H9 (cell line): ENCODE data around the gene VPS45. TPM values are rescaled to one million over a fixed set of nuclear protein-coding genes. Genes with fewer than 3 reads are reported as not detected.

ENCODE experiments used
- DNase-seq: peaks from one replicate; pipeline ENCODE4 v3.0.0-alpha.2; 2017
- H2AFZ ChIP-seq: one replicate; pipeline ENCODE4 v1.6.1; 2013; ENCODE audit warnings: mild to moderate bottlenecking, low read length, control low read depth, moderate library complexity
- H2AK5ac ChIP-seq: 2 replicates; pipeline ENCODE4 v1.6.1; 2013; ENCODE audit warnings: low read length, control low read depth, mixed read lengths; ENCODE audit not compliant: insufficient read length
- H2BK120ac ChIP-seq: one replicate; pipeline ENCODE4 v1.6.1; 2013; ENCODE audit warnings: low read depth, mild to moderate bottlenecking, low read length, control low read depth, inconsistent platforms; ENCODE audit not compliant: poor library complexity, severe bottlenecking
- H2BK12ac ChIP-seq: 2 replicates; pipeline ENCODE4 v1.6.1; 2013; ENCODE audit warnings: low read length, control low read depth, mixed read lengths, low read depth; ENCODE audit not compliant: insufficient read length
- H2BK15ac ChIP-seq: 2 replicates; pipeline ENCODE4 v1.6.1; 2013; ENCODE audit warnings: low read depth, low read length, control low read depth
- H2BK20ac ChIP-seq: one replicate; pipeline ENCODE4 v1.6.1; 2013; ENCODE audit warnings: low read depth, mild to moderate bottlenecking, low read length, control low read depth, inconsistent platforms; ENCODE audit not compliant: poor library complexity, severe bottlenecking
- H2BK5ac ChIP-seq: 2 replicates; pipeline ENCODE4 v1.6.1; 2013; ENCODE audit warnings: low read length, control low read depth, mixed read lengths; ENCODE audit not compliant: insufficient read length
- H3K14ac ChIP-seq: 2 replicates; pipeline ENCODE4 v1.6.1; 2013; ENCODE audit warnings: low read length, control low read depth; ENCODE audit not compliant: insufficient read depth
- H3K18ac ChIP-seq: 2 replicates; pipeline ENCODE4 v1.6.1; 2013; ENCODE audit warnings: low read depth, mild to moderate bottlenecking, mixed read lengths, low read length, control low read depth; ENCODE audit not compliant: insufficient read length
- H3K23ac ChIP-seq: 2 replicates; pipeline ENCODE4 v1.6.1; 2013; ENCODE audit warnings: low read length, control low read depth, mixed read lengths, low read depth; ENCODE audit not compliant: insufficient read length
- H3K23me2 ChIP-seq: 2 replicates; pipeline ENCODE4 v1.6.1; 2013; ENCODE audit warnings: low read depth, mild to moderate bottlenecking, mixed read lengths, low read length, control low read depth; ENCODE audit not compliant: insufficient read length, poor library complexity, severe bottlenecking
- H3K27ac ChIP-seq: 2 replicates; pipeline ENCODE4 v1.5.1; 2013; ENCODE audit warnings: low read length, control low read depth, mixed read lengths, low read depth; ENCODE audit not compliant: insufficient read length
- H3K27me3 ChIP-seq: 2 replicates; pipeline ENCODE4 v1.6.1; 2013; ENCODE audit warnings: low read length, control low read depth, inconsistent platforms; ENCODE audit not compliant: insufficient read depth
- H3K4ac ChIP-seq: 2 replicates; pipeline ENCODE4 v1.6.1; 2013; ENCODE audit warnings: low read depth, mild to moderate bottlenecking, control low read depth, inconsistent platforms, low read length, moderate library complexity
- H3K4me1 ChIP-seq: 2 replicates; pipeline ENCODE4 v1.6.1; 2013; ENCODE audit warnings: low read length, control low read depth, inconsistent platforms; ENCODE audit not compliant: insufficient read depth
- H3K4me2 ChIP-seq: 2 replicates; pipeline ENCODE4 v1.6.1; 2013; ENCODE audit warnings: low read length, control low read depth, mixed read lengths; ENCODE audit not compliant: insufficient read length, insufficient read depth
- H3K56ac ChIP-seq: 2 replicates; pipeline ENCODE4 v1.6.1; 2013; ENCODE audit warnings: low read depth, mild to moderate bottlenecking, mixed read lengths, low read length, control low read depth; ENCODE audit not compliant: insufficient read length
- H3K79me1 ChIP-seq: 2 replicates; pipeline ENCODE4 v1.6.1; 2013; ENCODE audit warnings: low read depth, mild to moderate bottlenecking, moderate library complexity, low read length, control low read depth, inconsistent platforms; ENCODE audit not compliant: insufficient read depth, poor library complexity, severe bottlenecking
- H3K79me2 ChIP-seq: 2 replicates; pipeline ENCODE4 v1.6.1; 2013; ENCODE audit warnings: low read length, control low read depth, inconsistent platforms; ENCODE audit not compliant: insufficient read depth
- H3K9ac ChIP-seq: 2 replicates; pipeline ENCODE4 v1.6.1; 2013; ENCODE audit warnings: low read length, control low read depth, mixed read lengths; ENCODE audit not compliant: insufficient read length; ENCODE audit errors: extremely low read depth
- H3K9me3 ChIP-seq: one replicate; pipeline ENCODE4 v1.6.1; 2013; ENCODE audit warnings: low read depth, low read length, inconsistent platforms; ENCODE audit not compliant: control insufficient read depth
- H3T11ph ChIP-seq: one replicate; pipeline ENCODE4 v1.6.1; 2013; ENCODE audit warnings: mild to moderate bottlenecking, low read length, control low read depth, inconsistent platforms
- H4K20me1 ChIP-seq: one replicate; pipeline ENCODE4 v1.6.1; 2013; ENCODE audit not compliant: control insufficient read depth, insufficient read length, insufficient read depth
- H4K5ac ChIP-seq: 2 replicates; pipeline ENCODE4 v1.6.1; 2013; ENCODE audit warnings: low read depth, mild to moderate bottlenecking, mixed read lengths, low read length, control low read depth; ENCODE audit not compliant: insufficient read length
- H4K8ac ChIP-seq: replicated peaks from 2 replicates; pipeline ENCODE4 v1.6.1; 2013; ENCODE audit warnings: low read length, control low read depth, mixed read lengths, low read depth; ENCODE audit not compliant: insufficient read length
- H4K91ac ChIP-seq: 2 replicates; pipeline ENCODE4 v1.6.1; 2013; ENCODE audit warnings: low read depth, mild to moderate bottlenecking, moderate library complexity, mixed read lengths, low read length, control low read depth; ENCODE audit not compliant: insufficient read length
- H3K27ac Mint-ChIP-seq, 3 experiments: 2 replicates in 2 of 3; 3 replicates in 1 of 3; pipeline ENCODE4 v1.8.0; 2020 to 2021; ENCODE audit warnings: mixed read lengths in 3 of 3, mild to moderate bottlenecking in 1 of 3, moderate library complexity in 1 of 3
- H3K27me3 Mint-ChIP-seq: 2 replicates; pipeline ENCODE4 v1.8.0; 2021; ENCODE audit warnings: low read depth, mild to moderate bottlenecking, moderate library complexity, mixed read lengths
- H3K36me3 Mint-ChIP-seq, 3 experiments: 2 replicates in 2 of 3; 3 replicates in 1 of 3; pipeline ENCODE4 v1.8.0; 2020 to 2021; ENCODE audit warnings: low read depth in 3 of 3, mixed read lengths in 3 of 3; ENCODE audit not compliant: insufficient read depth in 1 of 3
- H3K4me1 Mint-ChIP-seq, 2 experiments: 2 replicates each; pipeline ENCODE4 v1.8.0; 2020; ENCODE audit warnings: mixed read lengths in 2 of 2
- H3K4me3 Mint-ChIP-seq, 2 experiments: 2 replicates in 1 of 2; 3 replicates in 1 of 2; pipeline ENCODE4 v1.8.0; 2020 to 2021; ENCODE audit warnings: mild to moderate bottlenecking in 2 of 2, mixed read lengths in 2 of 2, moderate library complexity in 1 of 2
- H3K9me3 Mint-ChIP-seq, 2 experiments: 2 replicates in 1 of 2; 3 replicates in 1 of 2; pipeline ENCODE4 v1.8.0; 2020; ENCODE audit warnings: mild to moderate bottlenecking in 2 of 2, mixed read lengths in 2 of 2, moderate library complexity in 1 of 2
- CTCF ChIP-seq: fragments of 200-600 bp; sonication (generic); conservative IDR thresholded peaks from 3 replicates; pipeline ENCODE4 v1.8.0; 2021; ENCODE audit warnings: antibody characterized with exemption, mild to moderate bottlenecking
- WGBS: extraction: QIAGEN DNeasy Blood & Tissue Kit; methylation state at CpG from one replicate; pipeline ENCODE4 v1.1.7; 2013; ENCODE audit warnings: missing lambda C conversion rate, low lambda C conversion rate, mixed read lengths; ENCODE audit not compliant: insufficient read length; ENCODE audit errors: extremely low coverage; 5-methylcytosine and 5-hydroxymethylcytosine counted together
- total RNA-seq: library from RNA; stranded (reverse); gene quantifications from 2 replicates; pipeline ENCODE4 v1.2.1, GENCODE V29; 2021

Gene VPS45
- total RNA-seq, 1 experiment from 2014 or later = 31.8 TPM

- Histone ChIP-seq H2BK20ac (no peak overlapping the region), H2AFZ (no peak overlapping the region), H3K27ac (no peak overlapping the region), H2BK120ac (no peak overlapping the region), H3K9ac (no peak overlapping the region), H2BK5ac (no peak overlapping the region), H2AK5ac (no peak overlapping the region), H3K4ac (no peak overlapping the region), H4K5ac (no peak overlapping the region), H3K4me1 (no peaks in the 10 kb centered on the region), H3K27me3 (no peaks in the 10 kb centered on the region), H4K20me1 (no peaks in the 10 kb centered on the region), H3K79me1 (no peaks in the 10 kb centered on the region), H4K91ac (no peak overlapping the region), H3K56ac (no peak overlapping the region), H3K9me3 (no peaks in the 10 kb centered on the region), H3K79me2 (no peaks in the 10 kb centered on the region), H4K8ac (no peak overlapping the region), H3K18ac (no peak overlapping the region), H3K23ac (no peak overlapping the region), H2BK15ac (no peak overlapping the region), H3K4me2 (no peak overlapping the region), H3K14ac (no peak overlapping the region), H3K23me2 (no peaks in the 10 kb centered on the region), H3T11ph (no peak overlapping the region), H2BK12ac (no peak overlapping the region)
- Mint-ChIP-seq H3K27ac (no peak overlapping the region), H3K27me3 (no peaks in the 10 kb centered on the region), H3K9me3 (no peaks in the 10 kb centered on the region), H3K4me3 (no peak overlapping the region), H3K36me3 (peaks cover 17 to 58% (median 50%) of the 10 kb centered on the region in 3 experiments; a peak in 6 of 7 replicates), H3K4me1 (peaks cover 12% of the 10 kb centered on the region in 2 experiments)
- no peak for DNase-seq
- TF ChIP-seq CTCF = peak; percentile 28; the same call in 2 of the 3 replicates
- WGBS = no CpG with 5 or more reads among the region's 3 CpGs
These were observed 5.4 kb downstream of the VPS45 start for GRCh38 chr1:150072959-150073358.
